HepG2 (cell line): ENCODE results near the gene ARL10. TPM values are rescaled to one million over a fixed set of nuclear protein-coding genes. Genes with fewer than 3 reads are reported as not detected.

ENCODE experiments used
- ESRRA ChIP-seq: sonication (generic); formaldehyde crosslinking; IDR thresholded peaks from 2 replicates; pipeline ENCODE4 v1.5.1; 2020; ENCODE audit warnings: mild to moderate bottlenecking, low read depth, missing genetic modification reagents
- HOXA5 ChIP-seq: sonication (generic); formaldehyde crosslinking; IDR thresholded peaks from 2 replicates; pipeline ENCODE4 v1.4.0; 2020; ENCODE audit warnings: missing genetic modification reagents
- JARID2 ChIP-seq: sonication (generic); formaldehyde crosslinking; IDR thresholded peaks from 2 replicates; pipeline ENCODE4 v1.8.1; 2023; ENCODE audit warnings: missing genetic modification reagents, inconsistent platforms; ENCODE audit not compliant: insufficient replicate concordance
- KDM6A ChIP-seq: IDR thresholded peaks from 2 replicates; pipeline ENCODE4 v1.6.1; 2016; ENCODE audit warnings: low read depth
- MBNL3 ChIP-seq: fragments of 250-450 bp; sonication (Bioruptor Pico); conservative IDR thresholded peaks from 2 replicates; pipeline ENCODE4 v1.8.0; 2022; ENCODE audit warnings: mild to moderate bottlenecking, inconsistent platforms
- SAP130 ChIP-seq: IDR thresholded peaks from 2 replicates; pipeline ENCODE4 v1.6.1; 2016; ENCODE audit warnings: low read depth
- SIN3B ChIP-seq: fragments of 150-350 bp; IDR thresholded peaks from 2 replicates; pipeline ENCODE4 v1.6.1; 2014; ENCODE audit warnings: low read length
- SSRP1 ChIP-seq: IDR thresholded peaks from 2 replicates; pipeline ENCODE4 v1.6.1; 2016; ENCODE audit warnings: control low read depth
- STAG1 ChIP-seq: sonication (generic); formaldehyde crosslinking; IDR thresholded peaks from 2 replicates; pipeline ENCODE4 v1.4.0; 2020; ENCODE audit warnings: missing genetic modification reagents
- THAP11 ChIP-seq: IDR thresholded peaks from 2 replicates; pipeline ENCODE4 v1.6.1; 2016; ENCODE audit warnings: missing biosample characterization, missing genetic modification reagents
- WIZ ChIP-seq: sonication (generic); formaldehyde crosslinking; IDR thresholded peaks from 2 replicates; pipeline ENCODE4 v1.5.1; 2020; ENCODE audit warnings: mild to moderate bottlenecking, missing genetic modification reagents
- ZBTB2 ChIP-seq: sonication (generic); formaldehyde crosslinking; IDR thresholded peaks from 2 replicates; pipeline ENCODE4 v1.8.0; 2022; ENCODE audit warnings: low read depth, missing genetic modification reagents
- ZBTB8A ChIP-seq: sonication (generic); formaldehyde crosslinking; IDR thresholded peaks from 2 replicates; pipeline ENCODE4 v1.4.0; 2020; ENCODE audit warnings: mild to moderate bottlenecking, low read depth, missing genetic modification reagents, borderline replicate concordance
- ZKSCAN1 ChIP-seq: fragments of 150-350 bp; IDR thresholded peaks from 2 replicates; pipeline ENCODE4 v1.6.1; 2014; ENCODE audit warnings: low read length
- ZNF136 ChIP-seq: sonication (generic); formaldehyde crosslinking; IDR thresholded peaks from 2 replicates; pipeline ENCODE4 v1.8.1; 2022; ENCODE audit warnings: low read depth, mild to moderate bottlenecking, moderate library complexity, missing genetic modification reagents
- ZNF138 ChIP-seq: sonication (generic); formaldehyde crosslinking; IDR thresholded peaks from 2 replicates; pipeline ENCODE4 v1.5.0; 2020; ENCODE audit warnings: mild to moderate bottlenecking, low read depth, missing genetic modification reagents
- ZNF546 ChIP-seq: sonication (generic); formaldehyde crosslinking; conservative IDR thresholded peaks from 2 replicates; pipeline ENCODE4 v1.8.1; 2023; ENCODE audit warnings: mild to moderate bottlenecking, missing genetic modification reagents
- polyA plus RNA-seq, 8 experiments: library from polyadenylated mRNA; depleted of rRNA in 3 of 8; stranded (reverse) in 7 of 8; unstranded in 1 of 8; fragments of >200 nt; fragmentation: Illumina TruSeq in 4 of 8; extraction: Trizol in 4 of 8; gene quantifications; 2 replicates each; pipeline versions ENCODE4 v1.2.1 to v1.2.3, GENCODE V29; 2011 to 2016; ENCODE audit warnings: low read depth in 4 of 8, missing spikeins in 1 of 8, mixed read lengths in 1 of 8; ENCODE audit not compliant: insufficient read depth in 1 of 8
- total RNA-seq, 5 experiments: library from RNA; depleted of rRNA; stranded (reverse); fragments of >200 nt; fragmentation: Illumina TruSeq; extraction: Trizol; gene quantifications; 2 replicates each; pipeline ENCODE4 v1.2.3, GENCODE V29; 2016; ENCODE audit warnings: low read depth in 1 of 5
- TF ChIP-seq, protein P1 (sequence below): fragments of 450-650 bp; IDR thresholded peaks from 2 replicates; pipeline ENCODE4 v1.6.1; 2017
- TF ChIP-seq, protein P2 (sequence below): sonication (generic); formaldehyde crosslinking; IDR thresholded peaks from 2 replicates; pipeline ENCODE4 v1.8.1; 2023; ENCODE audit warnings: missing genetic modification reagents, inconsistent platforms, borderline replicate concordance
- TF ChIP-seq, protein P3 (sequence below): sonication (generic); formaldehyde crosslinking; IDR thresholded peaks from 2 replicates; pipeline ENCODE4 v1.4.0; 2020; ENCODE audit warnings: missing genetic modification reagents
- TF ChIP-seq, protein P4 (sequence below): sonication (generic); formaldehyde crosslinking; IDR thresholded peaks from 2 replicates; pipeline ENCODE4 v1.4.0; 2020; ENCODE audit warnings: mild to moderate bottlenecking, missing genetic modification reagents, borderline replicate concordance

The ARL10 gene
- total and polyA plus RNA-seq, 2 of the 13 experiments (the other 11 are each of a cell fraction or from before 2014, with no cell fraction given) = 0.18 to 0.50 TPM

DNA sequence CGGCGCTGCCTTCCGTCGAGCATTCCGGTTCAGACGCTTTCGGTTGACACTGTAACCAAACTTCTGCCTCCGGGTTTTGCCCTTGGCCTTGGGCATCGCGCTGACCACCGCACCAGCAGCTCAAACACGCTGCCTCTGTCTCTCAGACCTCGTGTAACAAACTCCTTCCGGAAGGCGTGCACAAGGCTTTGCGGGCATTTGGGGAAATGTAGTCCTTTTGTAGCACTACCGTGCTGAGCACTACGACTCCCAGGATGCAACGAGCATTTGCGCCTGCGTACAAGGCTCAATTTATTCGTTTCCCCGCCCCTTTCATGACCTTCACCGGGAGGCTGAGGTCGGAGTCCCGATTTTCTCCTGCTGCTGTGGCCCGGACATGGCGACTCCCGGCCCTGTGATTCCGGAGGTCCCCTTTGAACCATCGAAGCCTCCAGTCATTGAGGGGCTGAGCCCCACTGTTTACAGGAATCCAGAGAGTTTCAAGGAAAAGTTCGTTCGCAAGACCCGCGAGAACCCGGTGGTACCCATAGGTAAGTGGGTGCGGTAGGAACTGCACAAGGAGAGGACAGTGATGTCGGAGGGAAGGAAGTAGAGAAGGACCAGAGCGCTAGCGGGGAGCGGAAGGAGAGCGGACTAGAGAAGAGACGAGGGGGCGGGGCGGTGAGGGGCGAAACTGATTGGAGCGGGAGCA is 23.3 kb downstream of the ARL10 start, which contains the start of the genes HIGD2A and NOP16 (continued):
- TF ChIP-seq, protein P1, sequence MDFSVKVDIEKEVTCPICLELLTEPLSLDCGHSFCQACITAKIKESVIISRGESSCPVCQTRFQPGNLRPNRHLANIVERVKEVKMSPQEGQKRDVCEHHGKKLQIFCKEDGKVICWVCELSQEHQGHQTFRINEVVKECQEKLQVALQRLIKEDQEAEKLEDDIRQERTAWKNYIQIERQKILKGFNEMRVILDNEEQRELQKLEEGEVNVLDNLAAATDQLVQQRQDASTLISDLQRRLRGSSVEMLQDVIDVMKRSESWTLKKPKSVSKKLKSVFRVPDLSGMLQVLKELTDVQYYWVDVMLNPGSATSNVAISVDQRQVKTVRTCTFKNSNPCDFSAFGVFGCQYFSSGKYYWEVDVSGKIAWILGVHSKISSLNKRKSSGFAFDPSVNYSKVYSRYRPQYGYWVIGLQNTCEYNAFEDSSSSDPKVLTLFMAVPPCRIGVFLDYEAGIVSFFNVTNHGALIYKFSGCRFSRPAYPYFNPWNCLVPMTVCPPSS = no peak
- TF ChIP-seq ESRRA (CRISPR knock-in tag) (peak; percentile 98), THAP11 (CRISPR knock-in tag) (peak; percentile 96), ZBTB8A (CRISPR knock-in tag) (no peak), ZNF546 (peak; percentile 23; the same call in 1 of the 2 replicates), ZNF138 (peak; percentile 88), MBNL3 (CRISPR knock-in tag) (no peak), SSRP1 (CRISPR knock-in tag) (peak; percentile 87; the same call in 1 of the 2 replicates), SIN3B (peak; percentile 76; the same call in 1 of the 2 replicates), HOXA5 (CRISPR knock-in tag) (0 out of 2 replicates have a peak, but pooled peaks have one; percentile 1), ZBTB2 (CRISPR knock-in tag) (peak; percentile 79), ZNF136 (CRISPR knock-in tag) (peak; percentile 86; the same call in 1 of the 2 replicates), KDM6A (CRISPR knock-in tag) (peak; percentile 29; the same call in 1 of the 2 replicates), SAP130 (CRISPR knock-in tag) (peak; percentile 99), ZKSCAN1 (peak; percentile 13; the same call in 1 of the 2 replicates), STAG1 (CRISPR knock-in tag) (0 out of 2 replicates have a peak, but pooled peaks have one; percentile 7), WIZ (CRISPR knock-in tag) (no peak), JARID2 (no peak)
- TF ChIP-seq, protein P2, sequence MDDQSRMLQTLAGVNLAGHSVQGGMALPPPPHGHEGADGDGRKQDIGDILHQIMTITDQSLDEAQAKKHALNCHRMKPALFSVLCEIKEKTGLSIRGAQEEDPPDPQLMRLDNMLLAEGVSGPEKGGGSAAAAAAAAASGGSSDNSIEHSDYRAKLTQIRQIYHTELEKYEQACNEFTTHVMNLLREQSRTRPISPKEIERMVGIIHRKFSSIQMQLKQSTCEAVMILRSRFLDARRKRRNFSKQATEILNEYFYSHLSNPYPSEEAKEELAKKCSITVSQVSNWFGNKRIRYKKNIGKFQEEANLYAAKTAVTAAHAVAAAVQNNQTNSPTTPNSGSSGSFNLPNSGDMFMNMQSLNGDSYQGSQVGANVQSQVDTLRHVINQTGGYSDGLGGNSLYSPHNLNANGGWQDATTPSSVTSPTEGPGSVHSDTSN = no peak
- TF ChIP-seq, protein P3, sequence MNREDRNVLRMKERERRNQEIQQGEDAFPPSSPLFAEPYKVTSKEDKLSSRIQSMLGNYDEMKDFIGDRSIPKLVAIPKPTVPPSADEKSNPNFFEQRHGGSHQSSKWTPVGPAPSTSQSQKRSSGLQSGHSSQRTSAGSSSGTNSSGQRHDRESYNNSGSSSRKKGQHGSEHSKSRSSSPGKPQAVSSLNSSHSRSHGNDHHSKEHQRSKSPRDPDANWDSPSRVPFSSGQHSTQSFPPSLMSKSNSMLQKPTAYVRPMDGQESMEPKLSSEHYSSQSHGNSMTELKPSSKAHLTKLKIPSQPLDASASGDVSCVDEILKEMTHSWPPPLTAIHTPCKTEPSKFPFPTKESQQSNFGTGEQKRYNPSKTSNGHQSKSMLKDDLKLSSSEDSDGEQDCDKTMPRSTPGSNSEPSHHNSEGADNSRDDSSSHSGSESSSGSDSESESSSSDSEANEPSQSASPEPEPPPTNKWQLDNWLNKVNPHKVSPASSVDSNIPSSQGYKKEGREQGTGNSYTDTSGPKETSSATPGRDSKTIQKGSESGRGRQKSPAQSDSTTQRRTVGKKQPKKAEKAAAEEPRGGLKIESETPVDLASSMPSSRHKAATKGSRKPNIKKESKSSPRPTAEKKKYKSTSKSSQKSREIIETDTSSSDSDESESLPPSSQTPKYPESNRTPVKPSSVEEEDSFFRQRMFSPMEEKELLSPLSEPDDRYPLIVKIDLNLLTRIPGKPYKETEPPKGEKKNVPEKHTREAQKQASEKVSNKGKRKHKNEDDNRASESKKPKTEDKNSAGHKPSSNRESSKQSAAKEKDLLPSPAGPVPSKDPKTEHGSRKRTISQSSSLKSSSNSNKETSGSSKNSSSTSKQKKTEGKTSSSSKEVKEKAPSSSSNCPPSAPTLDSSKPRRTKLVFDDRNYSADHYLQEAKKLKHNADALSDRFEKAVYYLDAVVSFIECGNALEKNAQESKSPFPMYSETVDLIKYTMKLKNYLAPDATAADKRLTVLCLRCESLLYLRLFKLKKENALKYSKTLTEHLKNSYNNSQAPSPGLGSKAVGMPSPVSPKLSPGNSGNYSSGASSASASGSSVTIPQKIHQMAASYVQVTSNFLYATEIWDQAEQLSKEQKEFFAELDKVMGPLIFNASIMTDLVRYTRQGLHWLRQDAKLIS = 0 out of 2 replicates have a peak, but pooled peaks have one; percentile 19
- TF ChIP-seq, protein P4, sequence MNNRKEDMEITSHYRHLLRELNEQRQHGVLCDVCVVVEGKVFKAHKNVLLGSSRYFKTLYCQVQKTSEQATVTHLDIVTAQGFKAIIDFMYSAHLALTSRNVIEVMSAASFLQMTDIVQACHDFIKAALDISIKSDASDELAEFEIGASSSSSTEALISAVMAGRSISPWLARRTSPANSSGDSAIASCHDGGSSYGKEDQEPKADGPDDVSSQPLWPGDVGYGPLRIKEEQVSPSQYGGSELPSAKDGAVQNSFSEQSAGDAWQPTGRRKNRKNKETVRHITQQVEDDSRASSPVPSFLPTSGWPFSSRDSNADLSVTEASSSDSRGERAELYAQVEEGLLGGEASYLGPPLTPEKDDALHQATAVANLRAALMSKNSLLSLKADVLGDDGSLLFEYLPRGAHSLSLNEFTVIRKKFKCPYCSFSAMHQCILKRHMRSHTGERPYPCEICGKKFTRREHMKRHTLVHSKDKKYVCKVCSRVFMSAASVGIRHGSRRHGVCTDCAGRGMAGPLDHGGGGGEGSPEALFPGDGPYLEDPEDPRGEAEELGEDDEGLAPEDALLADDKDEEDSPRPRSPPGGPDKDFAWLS (CRISPR knock-in tag) = 0 out of 2 replicates have a peak, but pooled peaks have one; percentile 74
